ENCODE results near the gene FREM1.

The FREM1 gene

GRCh38 chr9:14690948-14691730 is 219.1 kb downstream of the FREM1 start:
- DNase-seq, result no peak

GRCh38 chr9:14687042-14687719 is 223.0 kb downstream of the FREM1 start:
- no peak for DNase-seq

- DNase-seq, result no peak
These were observed 224.1 kb downstream of the FREM1 start for GRCh38 chr9:14686168-14686567.
